ENCODE data around the gene OTUB2. TPM values are rescaled to one million over a fixed set of nuclear protein-coding genes. Genes with fewer than 3 reads are reported as not detected.

Gene OTUB2
- total RNA-seq, 1 donor: 2.8 TPM

- TF ChIP-seq CTCF (IDR thresholded peaks at IDR 0.05; ENCODE audit: insufficient read depth, low read length): no peak
- no peak overlapping the region for H3K4me3 ChIP-seq (ENCODE audit: low read depth, low read length)
- no peak for DNase-seq (ENCODE audit: low read depth)
Observed at GRCh38 chr14:93996130-93996695, 29.9 kb upstream of the OTUB2 start.

GRCh38 chr14:93997082-93997481 is 29.1 kb upstream of the OTUB2 start, which contains the start of gene CCDC197:
Gene CCDC197 (plus strand): TSS chr14:93997301. CDS start chr14:93998132, 831 bp downstream.
- DNase-seq (ENCODE audit: low read depth): no peak
- TF ChIP-seq CTCF (IDR thresholded peaks at IDR 0.05; ENCODE audit: insufficient read depth, low read length): no peak

GRCh38 chr14:93997916-93998870 is 27.9 kb upstream of the OTUB2 start:
- DNase-seq (ENCODE audit: low read depth): no peak
- no peak overlapping the region for H3K4me3 ChIP-seq (ENCODE audit: low read depth, low read length)
- TF ChIP-seq CTCF (IDR thresholded peaks at IDR 0.05; ENCODE audit: insufficient read depth, low read length): no peak

More at GRCh38 chr14:93997082-93997481, 29.1 kb upstream of the OTUB2 start, which contains the start of gene CCDC197:
- H3K4me3 ChIP-seq (ENCODE audit: low read depth, low read length): no peak within 1 kb of the TSS

- TF ChIP-seq CTCF (IDR thresholded peaks at IDR 0.05; ENCODE audit: insufficient read depth, low read length): no peak
- no peak overlapping the region for H3K4me3 ChIP-seq (ENCODE audit: low read depth, low read length)
- DNase-seq (ENCODE audit: low read depth): no peak
Observed at GRCh38 chr14:93998871-93999403, 27.2 kb upstream of the OTUB2 start.

- no peak overlapping the region for H3K4me3 ChIP-seq (ENCODE audit: low read depth, low read length)
- DNase-seq (ENCODE audit: low read depth): no peak
- no peak for TF ChIP-seq CTCF (IDR thresholded peaks at IDR 0.05; ENCODE audit: insufficient read depth, low read length)
Observed at GRCh38 chr14:93999573-93999972, 26.6 kb upstream of the OTUB2 start.

- DNase-seq (ENCODE audit: low read depth): no peak
- no peak for TF ChIP-seq CTCF (IDR thresholded peaks at IDR 0.05; ENCODE audit: insufficient read depth, low read length)
- no peak overlapping the region for H3K4me3 ChIP-seq (ENCODE audit: low read depth, low read length)
Observed at GRCh38 chr14:94000267-94000666, 25.9 kb upstream of the OTUB2 start.

All from fibroblast of the aortic adventitia (primary cell).